ENCODE data around the gene BCOR. TPM values are rescaled to one million over a fixed set of nuclear protein-coding genes. Genes with fewer than 3 reads are reported as not detected.

BCOR gene
- total and polyA plus RNA-seq, 9 of the 15 experiments (the other 6 are each of a cell fraction or from before 2014, with no cell fraction given), result 27.5 to 113 (median 37.6) TPM

DNA sequence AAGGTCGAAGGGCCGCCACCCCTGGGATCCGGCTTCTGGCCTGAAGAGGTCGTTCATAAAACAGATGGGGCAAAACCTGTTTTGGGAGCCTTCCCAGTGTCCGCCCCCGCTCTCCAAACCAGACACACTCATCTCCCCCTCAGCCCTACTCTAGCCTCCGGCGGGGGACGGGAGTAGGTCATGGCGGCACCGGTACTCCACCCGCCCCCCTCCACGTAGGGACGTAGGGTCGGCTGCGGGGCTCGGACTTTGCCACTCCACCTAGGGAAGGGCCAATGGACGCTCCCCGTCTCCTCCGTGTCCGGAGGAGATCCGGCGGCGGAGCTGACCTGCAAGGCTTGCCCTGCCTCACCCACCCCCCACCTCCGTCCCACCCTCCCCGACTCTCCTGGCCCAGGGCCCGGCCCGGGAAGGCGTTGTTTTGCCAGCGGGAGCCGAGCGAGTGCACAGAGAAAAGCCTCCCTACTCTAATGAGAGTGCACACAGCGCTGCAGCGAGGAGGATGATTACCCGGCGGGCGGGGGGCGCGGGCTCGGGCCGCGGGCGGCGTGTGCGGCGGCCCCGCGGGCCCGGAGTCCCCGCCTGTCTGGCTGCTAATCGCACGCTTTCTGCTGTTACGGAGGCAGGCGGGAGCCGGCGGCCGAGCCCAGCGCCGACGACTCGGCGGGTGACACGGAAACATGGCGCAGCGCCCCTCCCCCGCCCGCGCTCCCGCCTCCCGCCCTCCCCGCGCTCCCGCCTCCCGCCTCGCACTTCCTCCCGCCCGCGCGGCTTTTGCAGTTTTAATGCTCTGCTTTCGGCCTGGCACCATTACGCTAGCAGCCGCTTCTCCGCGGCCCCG is 8.3 kb upstream of the BCOR start (continued):
- TF ChIP-seq, protein P1, sequence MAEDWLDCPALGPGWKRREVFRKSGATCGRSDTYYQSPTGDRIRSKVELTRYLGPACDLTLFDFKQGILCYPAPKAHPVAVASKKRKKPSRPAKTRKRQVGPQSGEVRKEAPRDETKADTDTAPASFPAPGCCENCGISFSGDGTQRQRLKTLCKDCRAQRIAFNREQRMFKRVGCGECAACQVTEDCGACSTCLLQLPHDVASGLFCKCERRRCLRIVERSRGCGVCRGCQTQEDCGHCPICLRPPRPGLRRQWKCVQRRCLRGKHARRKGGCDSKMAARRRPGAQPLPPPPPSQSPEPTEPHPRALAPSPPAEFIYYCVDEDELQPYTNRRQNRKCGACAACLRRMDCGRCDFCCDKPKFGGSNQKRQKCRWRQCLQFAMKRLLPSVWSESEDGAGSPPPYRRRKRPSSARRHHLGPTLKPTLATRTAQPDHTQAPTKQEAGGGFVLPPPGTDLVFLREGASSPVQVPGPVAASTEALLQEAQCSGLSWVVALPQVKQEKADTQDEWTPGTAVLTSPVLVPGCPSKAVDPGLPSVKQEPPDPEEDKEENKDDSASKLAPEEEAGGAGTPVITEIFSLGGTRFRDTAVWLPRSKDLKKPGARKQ (CRISPR knock-in tag; IDR thresholded peaks at IDR 0.05), result no peak
- TF ChIP-seq JUND (IDR thresholded peaks at IDR 0.05; ENCODE audit: borderline replicate concordance, low read depth, low read length) (no peak), JUND (tag; IDR thresholded peaks at IDR 0.05; ENCODE audit: borderline replicate concordance, low read depth, low read length) (no peak), CC2D1A (IDR thresholded peaks at IDR 0.05) (no peak), ESRRB (CRISPR knock-in tag; IDR thresholded peaks at IDR 0.05; ENCODE audit: borderline replicate concordance) (no peak), MYC (IDR thresholded peaks at IDR 0.05; ENCODE audit: low read depth, low read length) (peak; percentile 36), MYC (CRISPR knock-in tag; IDR thresholded peaks at IDR 0.05; ENCODE audit: borderline replicate concordance, low read depth) (no peak), SUPT5H (IDR thresholded peaks at IDR 0.05) (peak; percentile 53; the same call in 1 of the 2 replicates), ZNF76 (CRISPR knock-in tag; IDR thresholded peaks at IDR 0.05; ENCODE audit: borderline replicate concordance) (no peak), MAFK (IDR thresholded peaks at IDR 0.05; ENCODE audit: low read length) (no peak), STAG1 (CRISPR knock-in tag; IDR thresholded peaks at IDR 0.05; ENCODE audit: borderline replicate concordance) (no peak), SOX6 (IDR thresholded peaks at IDR 0.05) (no peak), EP300 (IDR thresholded peaks at IDR 0.05; ENCODE audit: low read length) (0 out of 2 replicates have a peak, but pooled peaks have one; percentile 7), ZNF780A (CRISPR knock-in tag; IDR thresholded peaks at IDR 0.05) (no peak), BHLHE40 (IDR thresholded peaks at IDR 0.05; ENCODE audit: low read length) (peak; percentile 61), KDM4B (IDR thresholded peaks at IDR 0.05; ENCODE audit: borderline replicate concordance in 2 of 2, low read depth in 1 of 2) (0 out of 4 replicates have a peak, but pooled peaks of 1 of the 2 experiments have one; percentile 57)
- TF ChIP-seq, protein P2, sequence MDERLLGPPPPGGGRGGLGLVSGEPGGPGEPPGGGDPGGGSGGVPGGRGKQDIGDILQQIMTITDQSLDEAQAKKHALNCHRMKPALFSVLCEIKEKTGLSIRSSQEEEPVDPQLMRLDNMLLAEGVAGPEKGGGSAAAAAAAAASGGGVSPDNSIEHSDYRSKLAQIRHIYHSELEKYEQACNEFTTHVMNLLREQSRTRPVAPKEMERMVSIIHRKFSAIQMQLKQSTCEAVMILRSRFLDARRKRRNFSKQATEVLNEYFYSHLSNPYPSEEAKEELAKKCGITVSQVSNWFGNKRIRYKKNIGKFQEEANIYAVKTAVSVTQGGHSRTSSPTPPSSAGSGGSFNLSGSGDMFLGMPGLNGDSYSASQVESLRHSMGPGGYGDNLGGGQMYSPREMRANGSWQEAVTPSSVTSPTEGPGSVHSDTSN (CRISPR knock-in tag; IDR thresholded peaks at IDR 0.05; ENCODE audit: low read depth), result no peak
- TF ChIP-seq, protein P2 (tag; conservative IDR thresholded peaks at IDR 0.05; ENCODE audit: low read depth), result no peak
- TF ChIP-seq, protein P3, sequence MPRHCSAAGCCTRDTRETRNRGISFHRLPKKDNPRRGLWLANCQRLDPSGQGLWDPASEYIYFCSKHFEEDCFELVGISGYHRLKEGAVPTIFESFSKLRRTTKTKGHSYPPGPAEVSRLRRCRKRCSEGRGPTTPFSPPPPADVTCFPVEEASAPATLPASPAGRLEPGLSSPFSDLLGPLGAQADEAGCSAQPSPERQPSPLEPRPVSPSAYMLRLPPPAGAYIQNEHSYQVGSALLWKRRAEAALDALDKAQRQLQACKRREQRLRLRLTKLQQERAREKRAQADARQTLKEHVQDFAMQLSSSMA (CRISPR knock-in tag; IDR thresholded peaks at IDR 0.05), result no peak
- TF ChIP-seq, protein P4, sequence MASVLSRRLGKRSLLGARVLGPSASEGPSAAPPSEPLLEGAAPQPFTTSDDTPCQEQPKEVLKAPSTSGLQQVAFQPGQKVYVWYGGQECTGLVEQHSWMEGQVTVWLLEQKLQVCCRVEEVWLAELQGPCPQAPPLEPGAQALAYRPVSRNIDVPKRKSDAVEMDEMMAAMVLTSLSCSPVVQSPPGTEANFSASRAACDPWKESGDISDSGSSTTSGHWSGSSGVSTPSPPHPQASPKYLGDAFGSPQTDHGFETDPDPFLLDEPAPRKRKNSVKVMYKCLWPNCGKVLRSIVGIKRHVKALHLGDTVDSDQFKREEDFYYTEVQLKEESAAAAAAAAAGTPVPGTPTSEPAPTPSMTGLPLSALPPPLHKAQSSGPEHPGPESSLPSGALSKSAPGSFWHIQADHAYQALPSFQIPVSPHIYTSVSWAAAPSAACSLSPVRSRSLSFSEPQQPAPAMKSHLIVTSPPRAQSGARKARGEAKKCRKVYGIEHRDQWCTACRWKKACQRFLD (CRISPR knock-in tag; IDR thresholded peaks at IDR 0.05), result 0 out of 2 replicates have a peak, but pooled peaks have one; percentile 20
